OCI-LY7 (cell line): ENCODE data around the gene CCDC174. TPM values are rescaled to one million over a fixed set of nuclear protein-coding genes. Genes with fewer than 3 reads are reported as not detected.

Source experiments
- BruUV-seq: library from RNA; stranded (reverse); fragments of 400-500 nt; replicated peaks from 2 replicates; lab custom pipeline; 2021; lab: Mats Ljungman, UMichigan
- CTCF ChIA-PET: fragments of 300-600 bp; sonication (Branson Sonifier 250); formaldehyde crosslinking; loops from one replicate; lab custom pipeline; 2022; ENCODE audit warnings: antibody characterized with exemption; ENCODE audit not compliant: unreplicated experiment; lab: Charles Lee
- POLR2A ChIA-PET: fragments of 300-600 bp; sonication (Branson Sonifier 250); formaldehyde crosslinking; loops from one replicate; lab custom pipeline; 2022; ENCODE audit warnings: antibody characterized with exemption; lab: Charles Lee
- DNase-seq: peaks from one replicate; pipeline ENCODE4 v3.0.0-alpha.2; 2015; ENCODE audit warnings: low spot score
- H2AFZ ChIP-seq: fragments of 200-600 bp; sonication (generic), shearing (Covaris generic); 2 replicates; pipeline ENCODE4 v1.6.1; 2014; ENCODE audit warnings: mild to moderate bottlenecking, antibody characterized with exemption, low read length, moderate library complexity
- H3K27ac ChIP-seq: fragments of 200-600 bp; sonication (generic); 2 replicates; pipeline ENCODE4 v1.5.1; 2014; ENCODE audit warnings: mixed run types, low read depth, mild to moderate bottlenecking, moderate library complexity, low read length, inconsistent platforms; ENCODE audit not compliant: poor library complexity, severe bottlenecking
- H3K36me3 ChIP-seq: fragments of 200-600 bp; sonication (generic); 2 replicates; pipeline ENCODE4 v1.6.1; 2014; ENCODE audit warnings: mild to moderate bottlenecking, antibody characterized with exemption, low read length, moderate library complexity, mixed read lengths; ENCODE audit not compliant: insufficient read depth
- H3K4me1 ChIP-seq: fragments of 200-600 bp; sonication (generic); 2 replicates; pipeline ENCODE4 v1.5.1; 2014; ENCODE audit warnings: mild to moderate bottlenecking, low read length; ENCODE audit not compliant: insufficient read depth, poor library complexity, severe bottlenecking
- H3K4me2 ChIP-seq: fragments of 200-600 bp; sonication (generic); 2 replicates; pipeline ENCODE4 v1.6.1; 2014; ENCODE audit warnings: mild to moderate bottlenecking, low read length
- H3K4me3 ChIP-seq: fragments of 200-600 bp; sonication (generic); 2 replicates; pipeline ENCODE4 v1.5.1; 2014; ENCODE audit warnings: mild to moderate bottlenecking, low read depth, low read length; ENCODE audit not compliant: poor library complexity, severe bottlenecking
- H3K79me2 ChIP-seq: fragments of 200-600 bp; sonication (generic); 2 replicates; pipeline ENCODE4 v1.6.1; 2016; ENCODE audit warnings: low read depth, mild to moderate bottlenecking, low read length, moderate library complexity, mixed read lengths; ENCODE audit not compliant: insufficient read depth
- H3K9me2 ChIP-seq: fragments of 200-600 bp; sonication (generic); 2 replicates; pipeline ENCODE4 v1.6.1; 2016; ENCODE audit warnings: mild to moderate bottlenecking, low read length, mixed read lengths; ENCODE audit not compliant: insufficient read depth
- H3K9me3 ChIP-seq: fragments of 200-600 bp; sonication (generic); 2 replicates; pipeline ENCODE4 v1.6.1; 2014; ENCODE audit warnings: mild to moderate bottlenecking, mixed run types, low read length, mixed read lengths
- H4K20me1 ChIP-seq: fragments of 200-600 bp; sonication (generic); 2 replicates; pipeline ENCODE4 v1.6.1; 2014; ENCODE audit warnings: mild to moderate bottlenecking, antibody characterized with exemption, low read length, moderate library complexity, mixed read lengths; ENCODE audit not compliant: insufficient read depth
- EZH2phosphoT487 ChIP-seq: fragments of 200-600 bp; sonication (generic); IDR thresholded peaks from 2 replicates; pipeline ENCODE4 v1.6.1; 2018; ENCODE audit warnings: low read depth, borderline replicate concordance, mild to moderate bottlenecking, mixed run types, antibody characterized with exemption, low read length, moderate library complexity, mixed read lengths
- intact Hi-C: fragments of 100-400 bp; cut with micrococcal nuclease; formaldehyde crosslinking; loops from one replicate; pipeline ENCODE4 v1.10.0; 2022; ENCODE audit not compliant: unreplicated experiment
- total RNA-seq, 2 experiments: library from RNA; depleted of rRNA in 1 of 2; stranded (reverse); fragments of >200 nt in 1 of 2; shearing (Covaris generic) in 1 of 2; gene quantifications; 2 replicates each; pipeline ENCODE4 v1.2.3, GENCODE V29; 2014 to 2022
- TF ChIP-seq, protein P1 (sequence below): fragments of 200-600 bp; sonication (generic); conservative IDR thresholded peaks from 2 replicates; pipeline ENCODE4 v1.5.1; 2014; ENCODE audit warnings: mild to moderate bottlenecking, antibody characterized with exemption, low read length, moderate library complexity, mixed read lengths

Gene CCDC174
- total RNA-seq, 2 experiments from 2014 or later = 11.2 to 22.7 TPM

GRCh38 chr3:14636496-14637087 is 15.0 kb upstream of the CCDC174 start:
- no peak overlapping the region for H3K27ac ChIP-seq
- no TSS peak for BruUV-seq
- no peak for TF ChIP-seq EZH2phosphoT487
- TF ChIP-seq, protein P1, sequence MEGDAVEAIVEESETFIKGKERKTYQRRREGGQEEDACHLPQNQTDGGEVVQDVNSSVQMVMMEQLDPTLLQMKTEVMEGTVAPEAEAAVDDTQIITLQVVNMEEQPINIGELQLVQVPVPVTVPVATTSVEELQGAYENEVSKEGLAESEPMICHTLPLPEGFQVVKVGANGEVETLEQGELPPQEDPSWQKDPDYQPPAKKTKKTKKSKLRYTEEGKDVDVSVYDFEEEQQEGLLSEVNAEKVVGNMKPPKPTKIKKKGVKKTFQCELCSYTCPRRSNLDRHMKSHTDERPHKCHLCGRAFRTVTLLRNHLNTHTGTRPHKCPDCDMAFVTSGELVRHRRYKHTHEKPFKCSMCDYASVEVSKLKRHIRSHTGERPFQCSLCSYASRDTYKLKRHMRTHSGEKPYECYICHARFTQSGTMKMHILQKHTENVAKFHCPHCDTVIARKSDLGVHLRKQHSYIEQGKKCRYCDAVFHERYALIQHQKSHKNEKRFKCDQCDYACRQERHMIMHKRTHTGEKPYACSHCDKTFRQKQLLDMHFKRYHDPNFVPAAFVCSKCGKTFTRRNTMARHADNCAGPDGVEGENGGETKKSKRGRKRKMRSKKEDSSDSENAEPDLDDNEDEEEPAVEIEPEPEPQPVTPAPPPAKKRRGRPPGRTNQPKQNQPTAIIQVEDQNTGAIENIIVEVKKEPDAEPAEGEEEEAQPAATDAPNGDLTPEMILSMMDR = no peak
- no peaks in the 10 kb centered on the region for H3K9me3 ChIP-seq
- no peak overlapping the region for H3K4me2 ChIP-seq
- no peaks in the 10 kb centered on the region for H3K4me1 ChIP-seq
- H3K36me3 ChIP-seq = no peaks in the 10 kb centered on the region
- ChIA-PET POLR2A (interaction anchor here (1.2 kb wide), 1 partner anchor 15 kb away, joined by 3 read pairs; the partner anchor contains the start of gene CCDC174), CTCF (no interaction called here)
- no peaks in the 10 kb centered on the region for H3K79me2 ChIP-seq
- no peak overlapping the region for H2AFZ ChIP-seq
- DNase-seq = no peak
- intact Hi-C loops = no loop called here
- no peaks in the 10 kb centered on the region for H4K20me1 ChIP-seq
- H3K4me3 ChIP-seq = no peak overlapping the region
- H3K9me2 ChIP-seq = no peaks in the 10 kb centered on the region

DNA sequence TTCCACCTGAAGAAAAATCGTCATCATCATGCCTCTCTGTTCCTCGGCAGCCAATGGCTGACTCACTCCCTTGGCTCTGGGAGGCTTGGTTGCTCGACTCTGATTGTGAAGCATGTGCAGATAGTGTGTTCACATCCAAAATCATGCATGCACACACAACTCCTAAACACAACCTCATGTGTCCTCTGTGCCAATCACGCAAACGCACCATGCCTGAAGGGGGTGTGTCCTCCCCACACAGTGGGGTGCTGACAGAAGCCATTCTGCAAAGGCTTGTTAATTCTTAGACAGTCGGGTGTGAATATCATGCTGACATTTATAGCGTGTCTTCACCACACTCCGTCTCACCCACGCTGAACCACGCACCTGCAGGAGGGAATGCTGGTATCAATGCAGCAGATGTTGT is 11.4 kb upstream of the CCDC174 start:
- TF ChIP-seq, protein P1 = no peak
- no peak for TF ChIP-seq EZH2phosphoT487
- Histone ChIP-seq H3K27ac (no peak overlapping the region), H3K79me2 (no peaks in the 10 kb centered on the region), H3K9me3 (no peaks in the 10 kb centered on the region), H4K20me1 (no peaks in the 10 kb centered on the region), H3K9me2 (no peaks in the 10 kb centered on the region), H2AFZ (no peak overlapping the region), H3K36me3 (no peaks in the 10 kb centered on the region), H3K4me1 (no peaks in the 10 kb centered on the region), H3K4me3 (no peak overlapping the region), H3K4me2 (no peak overlapping the region)
- ChIA-PET CTCF (no interaction called here), POLR2A (interaction anchor here (0.8 kb wide), 1 partner anchor 17 kb away, joined by 3 read pairs; no protein-coding TSS in a partner anchor)
- no peak for DNase-seq
- intact Hi-C loops = no loop called here
- no TSS peak for BruUV-seq

- no peak overlapping the region for H2AFZ ChIP-seq
- no TSS peak for BruUV-seq
- H3K4me3 ChIP-seq = no peak overlapping the region
- POLR2A ChIA-PET = interaction anchor here (0.6 to 1.8 kb wide), 3 partner anchors 10 to 581 kb away, joined by 3 to 6 read pairs (median 6); partner anchors contain the start of gene CCDC174
- H3K4me2 ChIP-seq = no peak overlapping the region
- TF ChIP-seq EZH2phosphoT487 = no peak
- TF ChIP-seq, protein P1 = no peak
- H3K79me2 ChIP-seq = no peaks in the 10 kb centered on the region
- no peaks in the 10 kb centered on the region for H3K9me2 ChIP-seq
- CTCF ChIA-PET = no interaction called here
- H3K9me3 ChIP-seq = no peaks in the 10 kb centered on the region
- H4K20me1 ChIP-seq = no peaks in the 10 kb centered on the region
- H3K36me3 ChIP-seq = no peaks in the 10 kb centered on the region
- H3K27ac ChIP-seq = no peak overlapping the region
- DNase-seq = no peak
- H3K4me1 ChIP-seq = no peaks in the 10 kb centered on the region
- intact Hi-C loops = no loop called here
These were observed 10.8 kb upstream of the CCDC174 start for GRCh38 chr3:14640734-14641133.
